EL (cell line): ENCODE measurements around the gene ITGB5.

Source experiments
- DNase-seq: peaks from one replicate; pipeline ENCODE4 v3.0.0-alpha.2; 2016

The ITGB5 gene

DNA sequence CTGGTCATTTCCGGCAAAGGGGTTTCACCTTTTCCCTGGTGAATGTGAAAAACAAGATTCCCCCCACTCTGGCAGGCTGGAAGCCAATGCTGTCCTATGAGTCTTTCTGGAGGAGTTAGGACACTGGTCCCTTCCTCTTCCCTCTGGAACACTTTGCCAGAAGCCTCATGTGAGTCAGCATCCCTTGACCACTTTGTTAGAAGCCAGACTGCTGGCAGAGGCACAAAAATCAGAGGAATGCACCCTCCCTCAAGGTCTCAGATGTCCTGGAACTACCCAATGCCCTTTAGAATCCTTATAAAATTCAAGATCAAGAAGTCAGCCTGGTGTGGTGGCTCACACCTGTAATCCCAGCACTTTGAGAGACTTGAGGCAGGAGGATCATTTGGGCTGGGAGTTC is 26.6 kb downstream of the ITGB5 start:
- DNase-seq = peak; percentile 98

DNA sequence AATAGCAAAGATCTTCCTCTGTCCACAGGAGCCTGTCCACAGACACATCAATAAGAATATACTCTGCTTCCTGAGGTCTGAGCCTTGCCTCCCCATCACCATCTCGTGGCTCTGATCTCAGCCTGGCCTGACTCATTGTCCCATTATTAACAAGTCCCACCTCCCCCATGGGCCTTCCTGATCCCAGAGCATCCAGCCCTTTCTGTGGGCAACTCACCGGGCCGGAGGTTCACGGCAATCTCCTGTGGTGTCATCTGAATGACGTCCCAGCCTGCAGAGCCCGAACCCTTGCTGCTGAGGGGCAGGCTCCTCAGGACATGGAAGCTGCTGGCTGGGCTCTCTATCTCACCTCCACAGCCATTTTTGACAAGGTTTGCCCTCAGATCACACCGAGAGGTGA is 28.1 kb downstream of the ITGB5 start:
- DNase-seq = peak; percentile 74

- no peak for DNase-seq
Observed at GRCh38 chr3:124858275-124858674, 28.9 kb downstream of the ITGB5 start.

GRCh38 chr3:124856677-124857076 is 30.5 kb downstream of the ITGB5 start:
- DNase-seq = no peak

DNA sequence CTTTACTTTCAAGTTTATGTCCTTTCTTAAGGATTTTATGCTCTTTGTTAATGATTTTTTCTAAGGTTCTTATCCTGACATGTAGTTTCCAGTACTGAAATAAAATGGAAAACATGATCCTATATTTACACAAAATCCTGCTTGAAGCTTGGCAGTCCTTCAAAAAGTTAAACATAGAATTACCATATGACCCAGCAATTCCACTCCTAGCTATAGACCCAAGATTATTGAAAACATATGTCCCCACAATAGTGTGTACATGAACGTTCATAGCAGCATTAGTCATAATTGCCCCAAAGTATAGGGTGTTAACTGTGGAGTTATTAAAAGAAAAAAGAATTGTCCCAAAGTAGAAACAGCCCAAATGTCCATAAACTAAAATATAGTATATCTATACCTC is 33.2 kb downstream of the ITGB5 start:
- DNase-seq = peak; percentile 56

- DNase-seq = no peak
Observed at GRCh38 chr3:124853446-124853845, 33.7 kb downstream of the ITGB5 start.

GRCh38 chr3:124851905-124852304 is 35.3 kb downstream of the ITGB5 start:
- DNase-seq = no peak

GRCh38 chr3:124851136-124851535 is 36.0 kb downstream of the ITGB5 start:
- no peak for DNase-seq

DNA sequence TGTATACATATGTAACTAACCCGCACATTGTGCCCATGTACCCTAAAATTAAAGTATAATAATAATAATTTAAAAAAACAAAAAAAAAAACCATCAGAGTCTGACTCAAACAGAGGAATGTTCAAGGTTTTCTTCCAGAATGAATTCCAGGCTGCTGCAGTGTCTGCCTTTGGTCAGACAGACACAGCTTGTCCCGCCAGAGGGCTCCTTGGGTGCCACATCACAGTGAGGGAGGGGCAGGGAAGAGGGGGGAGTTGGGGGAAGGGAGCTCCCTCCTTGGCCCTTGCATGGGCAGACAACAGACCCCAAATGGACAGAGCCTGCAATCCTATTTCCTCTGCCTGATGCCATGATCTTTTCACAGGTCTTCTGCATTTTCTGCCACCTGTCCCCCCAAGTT is 36.5 kb downstream of the ITGB5 start:
- DNase-seq = peak; percentile 65

DNA sequence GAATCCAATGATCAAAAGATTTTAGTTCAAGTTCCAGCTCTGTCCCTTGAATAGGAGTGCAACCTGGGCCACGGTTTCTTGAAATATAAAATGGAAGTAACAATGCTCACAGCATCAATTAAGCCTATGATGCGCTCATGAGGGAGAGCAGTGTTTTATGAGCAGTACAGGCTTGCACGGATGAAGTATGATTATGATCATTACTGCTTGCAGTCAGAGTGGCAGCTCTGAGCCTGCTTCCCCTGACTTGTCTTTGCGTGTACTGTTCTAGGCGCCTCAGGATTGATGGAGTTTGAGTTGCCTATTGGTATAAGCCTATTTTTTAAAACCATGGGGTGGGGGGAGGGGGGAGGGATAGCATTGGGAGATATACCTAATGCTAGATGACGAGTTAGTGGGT is 37.0 kb downstream of the ITGB5 start:
- no peak for DNase-seq

DNA sequence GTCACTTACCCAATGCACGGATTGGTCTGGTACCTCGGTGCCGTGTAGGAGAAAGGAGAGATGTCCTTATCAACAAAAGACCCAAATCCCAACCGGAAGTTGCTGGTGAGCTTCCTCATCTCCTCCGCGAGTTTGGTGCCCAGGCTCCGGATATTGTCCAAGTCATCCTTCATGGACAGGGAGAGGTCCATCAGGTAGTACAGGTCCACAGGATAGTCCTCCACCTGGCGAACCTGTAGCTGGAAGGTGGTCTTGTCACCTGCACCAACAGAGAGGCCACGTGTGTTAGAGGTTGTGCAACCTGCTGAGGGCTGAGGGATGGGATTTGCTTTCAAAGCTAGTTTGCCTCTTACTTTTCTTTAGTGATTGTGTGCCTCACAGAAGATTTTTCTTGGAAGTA is 38.9 kb downstream of the ITGB5 start:
- no peak for DNase-seq

GRCh38 chr3:124847863-124848262 is 39.3 kb downstream of the ITGB5 start:
- no peak for DNase-seq

GRCh38 chr3:124847051-124847450 is 40.1 kb downstream of the ITGB5 start:
- no peak for DNase-seq

DNA sequence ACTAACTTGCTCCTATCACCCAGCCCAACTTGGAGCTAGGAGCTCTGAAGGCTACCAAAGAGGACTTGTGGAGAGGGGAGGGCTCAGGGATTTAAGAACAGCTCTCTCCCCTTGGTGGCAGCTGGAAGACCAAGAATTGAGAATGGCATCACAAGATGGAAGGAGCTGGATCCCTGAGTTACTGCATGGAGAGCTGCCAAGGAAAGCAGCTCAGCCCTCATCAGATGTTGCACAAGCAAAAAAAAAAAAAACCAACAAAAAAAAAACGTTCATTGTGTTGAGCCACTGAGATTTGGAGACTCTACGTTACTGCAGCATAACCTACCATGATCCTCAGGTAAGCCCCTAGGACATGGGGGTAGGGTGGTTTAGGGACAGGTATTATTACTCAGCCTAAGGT is 41.0 kb downstream of the ITGB5 start:
- DNase-seq = peak; percentile 63

GRCh38 chr3:124845406-124845805 is 41.8 kb downstream of the ITGB5 start:
- peak; percentile 93 for DNase-seq

DNA sequence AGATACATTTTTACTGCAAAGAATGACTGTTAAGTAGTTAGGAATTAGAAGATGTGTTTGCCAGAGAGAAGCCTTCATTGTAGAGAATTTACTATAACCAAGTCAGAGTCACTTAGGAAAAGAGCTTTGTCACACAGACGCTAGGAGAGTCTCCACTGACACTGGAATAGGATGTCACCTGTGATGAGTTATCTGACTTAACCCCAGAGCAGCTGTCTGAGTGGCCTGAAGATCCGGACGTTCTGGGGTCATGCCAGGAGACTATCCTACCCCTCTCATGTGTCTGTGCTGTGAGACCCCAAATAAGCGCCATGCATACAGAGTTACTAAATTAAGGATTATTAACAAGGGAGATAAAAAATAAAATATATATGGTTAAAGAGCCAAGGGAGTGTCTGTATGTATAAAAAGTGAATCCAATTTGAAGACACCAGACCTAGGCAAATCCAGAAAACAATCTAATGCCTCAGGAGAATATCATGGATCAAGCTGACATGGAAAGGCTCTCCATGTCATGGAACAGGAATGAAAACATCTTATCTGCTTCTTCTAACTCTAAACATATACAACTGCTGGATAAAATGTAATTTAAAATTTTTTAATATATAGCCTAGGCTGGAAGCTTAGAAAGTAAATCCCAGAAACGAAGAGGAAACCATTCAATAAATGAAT is 43.5 kb downstream of the ITGB5 start:
- DNase-seq = no peak

DNA sequence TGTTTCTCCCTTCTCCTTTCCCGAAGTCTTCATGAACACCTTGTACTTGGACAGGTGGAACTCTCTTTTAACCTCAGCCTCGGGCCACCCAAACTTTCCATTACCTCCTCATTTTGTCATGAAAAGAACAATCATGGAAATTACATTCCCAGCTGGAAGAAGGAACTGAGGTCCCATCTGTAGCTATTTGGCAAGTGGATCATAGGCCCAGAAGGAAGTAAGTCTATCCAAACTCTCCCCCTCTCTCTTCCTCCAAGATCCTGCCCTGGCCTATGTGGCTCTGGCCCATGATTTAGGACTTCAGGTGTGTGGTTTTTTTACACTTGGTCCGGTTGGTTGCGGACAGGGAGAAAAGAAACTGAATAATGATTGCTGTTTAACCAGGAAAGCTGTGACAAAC is 44.1 kb downstream of the ITGB5 start:
- DNase-seq = no peak

GRCh38 chr3:124841517-124841916 is 45.6 kb downstream of the ITGB5 start:
- no peak for DNase-seq

DNA sequence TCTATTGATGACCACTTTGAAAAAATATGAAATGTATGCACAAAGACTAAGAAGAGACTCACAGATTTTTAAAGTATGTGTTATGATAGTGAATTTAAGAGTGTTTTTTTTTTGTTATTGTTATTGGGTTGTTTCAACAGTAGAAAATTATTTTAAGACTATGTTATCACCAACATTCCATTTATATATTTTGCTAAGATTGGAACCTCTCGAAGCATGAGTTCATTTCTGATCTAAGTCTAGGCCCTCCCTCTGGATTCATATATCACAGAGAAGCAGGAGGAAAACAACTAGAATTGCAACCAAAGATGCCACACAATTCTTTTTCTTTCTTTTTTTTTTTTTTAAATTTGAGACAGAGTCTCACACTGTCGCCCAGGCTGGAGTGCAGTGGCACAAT is 46.8 kb downstream of the ITGB5 start:
- no peak for DNase-seq

DNA sequence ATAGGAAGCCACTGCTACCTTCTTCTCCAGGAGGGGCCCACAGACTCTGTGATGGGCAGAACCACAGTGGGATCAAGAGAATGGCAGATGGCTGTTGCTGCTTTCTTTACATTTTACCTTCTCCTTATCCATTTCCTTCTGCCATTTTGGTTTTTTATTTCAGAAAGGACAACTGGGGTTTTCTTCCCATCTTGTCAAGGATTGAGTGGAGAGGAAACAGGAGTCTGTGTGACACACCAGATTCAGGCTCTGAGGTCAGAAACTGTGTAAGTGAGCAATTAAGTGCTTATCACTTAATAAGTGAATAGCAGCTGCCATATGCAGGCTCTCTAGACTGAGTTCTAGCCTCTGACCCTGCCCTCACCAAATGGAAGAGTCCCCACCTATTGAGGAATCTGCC is 47.3 kb downstream of the ITGB5 start:
- no peak for DNase-seq

- DNase-seq = no peak
Observed at GRCh38 chr3:124838963-124839362, 48.2 kb downstream of the ITGB5 start.

GRCh38 chr3:124837730-124838186 is 49.4 kb downstream of the ITGB5 start:
- DNase-seq = peak; percentile 89

- DNase-seq = no peak
Observed at GRCh38 chr3:124837065-124837464, 50.1 kb downstream of the ITGB5 start.

DNA sequence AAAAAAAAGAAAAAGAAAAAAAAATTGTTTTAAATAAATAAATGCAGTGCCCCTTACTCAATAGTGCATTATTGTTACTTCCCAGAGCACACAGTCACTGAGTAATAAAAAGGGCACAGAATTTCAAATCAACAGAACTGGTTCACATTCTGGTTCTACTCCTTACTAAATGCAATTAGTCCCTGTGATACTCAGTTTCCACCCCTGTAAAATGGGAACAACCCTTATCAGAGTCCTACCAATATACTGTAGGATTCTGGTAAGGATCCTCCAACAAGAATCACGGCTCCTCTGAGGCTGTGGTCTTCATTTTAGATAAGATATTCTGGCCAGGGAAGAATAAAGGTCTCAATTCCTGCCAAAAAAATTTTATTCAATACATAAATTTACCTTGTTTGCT is 50.7 kb downstream of the ITGB5 start:
- DNase-seq = no peak
